OCI-LY7 (cell line): Measurements from ENCODE around the gene LEUTX. TPM values are rescaled to one million over a fixed set of nuclear protein-coding genes. Genes with fewer than 3 reads are reported as not detected.
"Not testable (repeated sequence)": the region's sequence is repeated elsewhere in the genome, so short reads cannot be mapped to it uniquely, and the experiment has no call there.

Experiments
- BruUV-seq: library from RNA; stranded (reverse); fragments of 400-500 nt; replicated peaks from 2 replicates; lab custom pipeline; 2021; lab: Mats Ljungman, UMichigan
- CTCF ChIA-PET: fragments of 300-600 bp; sonication (Branson Sonifier 250); formaldehyde crosslinking; loops from one replicate; lab custom pipeline; 2022; ENCODE audit warnings: antibody characterized with exemption; ENCODE audit not compliant: unreplicated experiment; lab: Charles Lee
- POLR2A ChIA-PET: fragments of 300-600 bp; sonication (Branson Sonifier 250); formaldehyde crosslinking; loops from one replicate; lab custom pipeline; 2022; ENCODE audit warnings: antibody characterized with exemption; lab: Charles Lee
- DNase-seq: peaks from one replicate; pipeline ENCODE4 v3.0.0-alpha.2; 2015; ENCODE audit warnings: low spot score
- H2AFZ ChIP-seq: fragments of 200-600 bp; sonication (generic), shearing (Covaris generic); 2 replicates; pipeline ENCODE4 v1.6.1; 2014; ENCODE audit warnings: mild to moderate bottlenecking, antibody characterized with exemption, low read length, moderate library complexity
- H3K27ac ChIP-seq: fragments of 200-600 bp; sonication (generic); 2 replicates; pipeline ENCODE4 v1.5.1; 2014; ENCODE audit warnings: mixed run types, low read depth, mild to moderate bottlenecking, moderate library complexity, low read length, inconsistent platforms; ENCODE audit not compliant: poor library complexity, severe bottlenecking
- H3K36me3 ChIP-seq: fragments of 200-600 bp; sonication (generic); 2 replicates; pipeline ENCODE4 v1.6.1; 2014; ENCODE audit warnings: mild to moderate bottlenecking, antibody characterized with exemption, low read length, moderate library complexity, mixed read lengths; ENCODE audit not compliant: insufficient read depth
- H3K4me1 ChIP-seq: fragments of 200-600 bp; sonication (generic); 2 replicates; pipeline ENCODE4 v1.5.1; 2014; ENCODE audit warnings: mild to moderate bottlenecking, low read length; ENCODE audit not compliant: insufficient read depth, poor library complexity, severe bottlenecking
- H3K4me2 ChIP-seq: fragments of 200-600 bp; sonication (generic); 2 replicates; pipeline ENCODE4 v1.6.1; 2014; ENCODE audit warnings: mild to moderate bottlenecking, low read length
- H3K4me3 ChIP-seq: fragments of 200-600 bp; sonication (generic); 2 replicates; pipeline ENCODE4 v1.5.1; 2014; ENCODE audit warnings: mild to moderate bottlenecking, low read depth, low read length; ENCODE audit not compliant: poor library complexity, severe bottlenecking
- H3K79me2 ChIP-seq: fragments of 200-600 bp; sonication (generic); 2 replicates; pipeline ENCODE4 v1.6.1; 2016; ENCODE audit warnings: low read depth, mild to moderate bottlenecking, low read length, moderate library complexity, mixed read lengths; ENCODE audit not compliant: insufficient read depth
- H3K9me2 ChIP-seq: fragments of 200-600 bp; sonication (generic); 2 replicates; pipeline ENCODE4 v1.6.1; 2016; ENCODE audit warnings: mild to moderate bottlenecking, low read length, mixed read lengths; ENCODE audit not compliant: insufficient read depth
- H3K9me3 ChIP-seq: fragments of 200-600 bp; sonication (generic); 2 replicates; pipeline ENCODE4 v1.6.1; 2014; ENCODE audit warnings: mild to moderate bottlenecking, mixed run types, low read length, mixed read lengths
- H4K20me1 ChIP-seq: fragments of 200-600 bp; sonication (generic); 2 replicates; pipeline ENCODE4 v1.6.1; 2014; ENCODE audit warnings: mild to moderate bottlenecking, antibody characterized with exemption, low read length, moderate library complexity, mixed read lengths; ENCODE audit not compliant: insufficient read depth
- EZH2phosphoT487 ChIP-seq: fragments of 200-600 bp; sonication (generic); IDR thresholded peaks from 2 replicates; pipeline ENCODE4 v1.6.1; 2018; ENCODE audit warnings: low read depth, borderline replicate concordance, mild to moderate bottlenecking, mixed run types, antibody characterized with exemption, low read length, moderate library complexity, mixed read lengths
- intact Hi-C: fragments of 100-400 bp; cut with micrococcal nuclease; formaldehyde crosslinking; loops from one replicate; pipeline ENCODE4 v1.10.0; 2022; ENCODE audit not compliant: unreplicated experiment
- total RNA-seq, 2 experiments: library from RNA; depleted of rRNA in 1 of 2; stranded (reverse); fragments of >200 nt in 1 of 2; shearing (Covaris generic) in 1 of 2; gene quantifications; 2 replicates each; pipeline ENCODE4 v1.2.3, GENCODE V29; 2014 to 2022
- TF ChIP-seq, protein P1 (sequence below): fragments of 200-600 bp; sonication (generic); conservative IDR thresholded peaks from 2 replicates; pipeline ENCODE4 v1.5.1; 2014; ENCODE audit warnings: mild to moderate bottlenecking, antibody characterized with exemption, low read length, moderate library complexity, mixed read lengths

The LEUTX gene
- total RNA-seq, 2 experiments from 2014 or later, result not detected

DNA sequence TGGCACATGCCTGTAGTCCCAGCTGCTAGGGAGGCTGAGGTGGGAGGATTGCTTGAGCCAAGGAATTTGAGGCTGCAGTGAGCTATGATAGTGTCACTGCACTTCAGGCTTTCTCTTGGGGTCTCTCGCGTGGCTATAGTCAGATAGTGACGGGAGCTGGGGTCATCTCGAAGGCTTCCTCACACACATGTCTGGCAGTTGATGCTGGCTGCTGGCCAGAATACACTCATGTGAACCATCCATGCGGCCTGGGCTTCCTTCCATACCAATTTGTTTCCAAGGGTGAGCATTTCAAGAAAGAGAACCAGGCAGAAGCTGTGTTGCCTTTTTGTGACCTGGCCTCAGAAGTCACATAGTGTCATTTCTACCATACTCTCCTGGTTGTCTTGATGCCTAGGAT, 26.4 kb downstream of the LEUTX start:
- Histone ChIP-seq H3K4me1 (no peaks in the 10 kb centered on the region), H3K36me3 (no peaks in the 10 kb centered on the region), H4K20me1 (no peaks in the 10 kb centered on the region), H3K4me2 (no peak overlapping the region), H2AFZ (no peak overlapping the region), H3K9me3 (no peaks in the 10 kb centered on the region), H3K9me2 (no peaks in the 10 kb centered on the region), H3K79me2 (no peaks in the 10 kb centered on the region), H3K4me3 (no peak overlapping the region), H3K27ac (no peak overlapping the region)
- ChIA-PET CTCF (no interaction called here), POLR2A (interaction anchor here (0.7 kb wide), 1 partner anchor 168 kb away, joined by 4 read pairs; no protein-coding TSS in a partner anchor)
- TF ChIP-seq, protein P1, sequence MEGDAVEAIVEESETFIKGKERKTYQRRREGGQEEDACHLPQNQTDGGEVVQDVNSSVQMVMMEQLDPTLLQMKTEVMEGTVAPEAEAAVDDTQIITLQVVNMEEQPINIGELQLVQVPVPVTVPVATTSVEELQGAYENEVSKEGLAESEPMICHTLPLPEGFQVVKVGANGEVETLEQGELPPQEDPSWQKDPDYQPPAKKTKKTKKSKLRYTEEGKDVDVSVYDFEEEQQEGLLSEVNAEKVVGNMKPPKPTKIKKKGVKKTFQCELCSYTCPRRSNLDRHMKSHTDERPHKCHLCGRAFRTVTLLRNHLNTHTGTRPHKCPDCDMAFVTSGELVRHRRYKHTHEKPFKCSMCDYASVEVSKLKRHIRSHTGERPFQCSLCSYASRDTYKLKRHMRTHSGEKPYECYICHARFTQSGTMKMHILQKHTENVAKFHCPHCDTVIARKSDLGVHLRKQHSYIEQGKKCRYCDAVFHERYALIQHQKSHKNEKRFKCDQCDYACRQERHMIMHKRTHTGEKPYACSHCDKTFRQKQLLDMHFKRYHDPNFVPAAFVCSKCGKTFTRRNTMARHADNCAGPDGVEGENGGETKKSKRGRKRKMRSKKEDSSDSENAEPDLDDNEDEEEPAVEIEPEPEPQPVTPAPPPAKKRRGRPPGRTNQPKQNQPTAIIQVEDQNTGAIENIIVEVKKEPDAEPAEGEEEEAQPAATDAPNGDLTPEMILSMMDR, result no peak
- no peak for TF ChIP-seq EZH2phosphoT487
- intact Hi-C loops, result no loop called here
- BruUV-seq, result no TSS peak
- no peak for DNase-seq

DNA sequence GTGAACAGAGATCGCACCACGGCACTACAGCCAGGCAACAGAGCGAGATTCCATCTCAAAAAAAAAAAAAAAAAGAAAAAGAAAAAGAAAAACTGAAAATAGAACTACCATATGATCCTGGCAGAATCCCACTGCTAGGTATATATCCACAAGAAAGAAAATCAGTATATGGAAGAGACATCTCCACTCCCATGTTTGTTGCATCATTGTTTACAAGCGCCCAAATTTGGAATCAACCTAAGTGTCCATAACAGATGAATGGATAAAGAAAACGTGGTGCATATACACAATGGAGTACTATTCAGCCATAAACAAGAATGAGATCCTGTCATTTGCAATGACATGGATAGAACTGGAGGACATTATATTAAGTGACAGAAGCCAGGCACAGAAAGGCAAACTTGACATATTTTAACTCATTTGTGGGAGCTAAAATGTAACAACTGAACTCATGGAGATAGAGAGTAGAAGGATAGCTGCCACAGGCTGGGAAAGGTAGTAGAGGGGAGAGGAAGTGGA, 29.3 kb downstream of the LEUTX start:
- CTCF ChIA-PET, result no interaction called here
- BruUV-seq, result no TSS peak
- TF ChIP-seq, protein P1, result no peak
- TF ChIP-seq EZH2phosphoT487, result no peak

DNA sequence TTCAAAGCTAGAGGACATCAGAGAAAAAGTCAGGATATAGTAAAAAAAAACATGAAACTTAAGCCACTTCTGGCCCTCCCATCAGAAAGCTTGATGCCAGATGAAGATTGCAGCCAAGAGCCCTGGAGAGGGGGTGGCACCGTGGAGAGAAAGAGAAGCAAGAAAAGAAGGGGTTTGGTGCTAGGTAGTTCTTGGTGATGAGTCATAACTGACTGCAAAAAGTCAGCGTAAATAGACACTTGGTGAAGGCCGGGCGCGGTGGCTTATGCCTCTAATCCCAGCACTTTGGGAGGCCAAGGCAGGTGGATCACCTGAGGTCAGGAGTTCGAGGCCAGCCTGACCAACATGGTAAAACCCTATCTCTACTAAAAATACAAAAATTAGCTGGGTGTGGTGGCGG, 30.0 kb downstream of the LEUTX start:
- POLR2A ChIA-PET, H3K4me2 ChIP-seq, BruUV-seq, H2AFZ ChIP-seq, H3K4me1 ChIP-seq, H3K9me2 ChIP-seq, H3K36me3 ChIP-seq, H3K4me3 ChIP-seq, H3K79me2 ChIP-seq, CTCF ChIA-PET, H3K27ac ChIP-seq, H3K9me3 ChIP-seq, DNase-seq, H4K20me1 ChIP-seq, intact Hi-C loops: not testable (repeated sequence)

More for the DNA sequence above, 29.3 kb downstream of the LEUTX start:
- POLR2A ChIA-PET, result no interaction called here
- Histone ChIP-seq H4K20me1 (no peaks in the 10 kb centered on the region), H3K27ac (no peak overlapping the region), H3K79me2 (no peaks in the 10 kb centered on the region), H3K9me3 (no peaks in the 10 kb centered on the region), H3K4me3 (no peak overlapping the region), H2AFZ (no peak overlapping the region), H3K4me1 (no peaks in the 10 kb centered on the region), H3K4me2 (no peak overlapping the region), H3K9me2 (no peaks in the 10 kb centered on the region), H3K36me3 (no peaks in the 10 kb centered on the region)
- intact Hi-C loops, result no loop called here
- DNase-seq, result no peak
